Nephron progenitor cell (in vitro differentiated cells): ENCODE results near the gene KDSR.

Experiments
- DNase-seq: peaks from one replicate; pipeline ENCODE4 v3.0.0; 2021
- H3K27ac Mint-ChIP-seq: 2 replicates; pipeline ENCODE4 v1.8.0; 2021; ENCODE audit warnings: mild to moderate bottlenecking, moderate library complexity, mixed read lengths
- H3K27me3 Mint-ChIP-seq: 2 replicates; pipeline ENCODE4 v1.8.0; 2021; ENCODE audit warnings: mild to moderate bottlenecking, low read depth, mixed read lengths; ENCODE audit not compliant: poor library complexity
- H3K36me3 Mint-ChIP-seq: 2 replicates; pipeline ENCODE4 v1.8.0; 2021; ENCODE audit warnings: low read depth, mixed read lengths
- H3K4me1 Mint-ChIP-seq: 2 replicates; pipeline ENCODE4 v1.8.0; 2021; ENCODE audit warnings: mixed read lengths
- H3K4me3 Mint-ChIP-seq: 2 replicates; pipeline ENCODE4 v1.8.0; 2021; ENCODE audit warnings: mild to moderate bottlenecking, moderate library complexity, mixed read lengths
- H3K9me3 Mint-ChIP-seq: 2 replicates; pipeline ENCODE4 v1.8.0; 2021; ENCODE audit warnings: mild to moderate bottlenecking, moderate library complexity, mixed read lengths
- TF ChIP-seq, protein P1 (sequence below): fragments of 200-600 bp; sonication (generic); IDR thresholded peaks from 2 replicates; pipeline ENCODE4 v1.5.0; 2021; ENCODE audit warnings: antibody characterized with exemption

Gene KDSR

DNA sequence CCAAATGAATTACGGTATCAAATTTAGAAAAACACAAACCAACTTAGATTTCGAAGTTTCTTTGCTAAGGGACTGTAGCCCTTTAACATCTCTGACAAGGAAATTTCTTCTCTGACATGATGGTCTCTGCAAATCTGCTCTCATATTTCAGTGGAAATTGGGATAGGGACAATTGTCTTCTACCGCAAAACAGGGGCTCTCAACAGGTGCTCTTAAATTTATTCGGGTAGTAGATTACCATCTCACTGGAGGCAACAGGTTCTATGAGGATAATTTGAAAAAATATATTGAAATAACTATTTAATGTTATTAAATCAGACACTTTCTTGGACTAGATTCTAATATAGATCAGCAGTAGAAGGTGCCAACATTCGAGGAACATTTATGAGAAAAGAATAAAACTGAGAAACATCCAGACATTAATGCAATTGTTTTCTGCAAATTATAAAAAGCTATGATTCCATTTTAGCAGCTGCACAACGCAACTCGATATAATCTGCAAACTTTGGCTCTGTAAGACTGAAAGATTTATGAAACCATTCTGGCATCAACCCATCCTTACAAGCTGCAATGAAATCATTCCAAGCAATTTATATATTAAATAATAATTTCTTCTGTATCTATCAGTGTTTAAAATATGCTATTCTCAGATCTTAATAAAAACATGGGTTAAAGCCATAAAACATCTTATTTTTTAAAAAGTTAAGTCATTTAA is 37.4 kb downstream of the KDSR start:
- no peak for DNase-seq
- Mint-ChIP-seq H3K36me3 (peaks cover 38% of the 10 kb centered on the region), H3K9me3 (no peaks in the 10 kb centered on the region), H3K4me3 (no peak overlapping the region), H3K27ac (no peak overlapping the region), H3K27me3 (peaks cover 6% of the 10 kb centered on the region), H3K4me1 (no peaks in the 10 kb centered on the region)
- TF ChIP-seq, protein P1, sequence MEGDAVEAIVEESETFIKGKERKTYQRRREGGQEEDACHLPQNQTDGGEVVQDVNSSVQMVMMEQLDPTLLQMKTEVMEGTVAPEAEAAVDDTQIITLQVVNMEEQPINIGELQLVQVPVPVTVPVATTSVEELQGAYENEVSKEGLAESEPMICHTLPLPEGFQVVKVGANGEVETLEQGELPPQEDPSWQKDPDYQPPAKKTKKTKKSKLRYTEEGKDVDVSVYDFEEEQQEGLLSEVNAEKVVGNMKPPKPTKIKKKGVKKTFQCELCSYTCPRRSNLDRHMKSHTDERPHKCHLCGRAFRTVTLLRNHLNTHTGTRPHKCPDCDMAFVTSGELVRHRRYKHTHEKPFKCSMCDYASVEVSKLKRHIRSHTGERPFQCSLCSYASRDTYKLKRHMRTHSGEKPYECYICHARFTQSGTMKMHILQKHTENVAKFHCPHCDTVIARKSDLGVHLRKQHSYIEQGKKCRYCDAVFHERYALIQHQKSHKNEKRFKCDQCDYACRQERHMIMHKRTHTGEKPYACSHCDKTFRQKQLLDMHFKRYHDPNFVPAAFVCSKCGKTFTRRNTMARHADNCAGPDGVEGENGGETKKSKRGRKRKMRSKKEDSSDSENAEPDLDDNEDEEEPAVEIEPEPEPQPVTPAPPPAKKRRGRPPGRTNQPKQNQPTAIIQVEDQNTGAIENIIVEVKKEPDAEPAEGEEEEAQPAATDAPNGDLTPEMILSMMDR = no peak

DNA sequence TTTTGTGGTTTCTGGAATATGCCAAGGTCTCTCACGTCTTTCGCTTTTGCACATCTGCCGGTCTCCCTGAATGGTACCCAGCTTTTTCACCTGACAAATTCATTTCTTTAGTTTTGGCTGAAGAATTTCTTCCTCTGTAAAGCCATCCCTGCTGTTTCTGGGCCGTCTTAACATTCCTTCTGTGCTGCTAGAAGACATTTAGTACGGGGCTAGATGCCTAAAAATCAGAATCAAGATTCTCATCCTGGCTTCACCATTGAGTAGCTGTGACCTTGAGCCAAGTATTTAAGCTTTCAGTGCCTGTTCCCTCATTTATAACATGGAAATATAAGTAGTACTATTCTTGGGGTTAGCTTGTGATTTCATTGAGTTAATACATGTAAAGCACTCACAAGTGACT is 41.0 kb downstream of the KDSR start:
- no peak for DNase-seq
- Mint-ChIP-seq H3K27ac (no peak overlapping the region), H3K27me3 (peaks cover 8% of the 10 kb centered on the region), H3K4me3 (no peak overlapping the region), H3K36me3 (peaks cover 7% of the 10 kb centered on the region), H3K4me1 (peaks cover 18% of the 10 kb centered on the region), H3K9me3 (no peaks in the 10 kb centered on the region)
- TF ChIP-seq, protein P1 = no peak

DNA sequence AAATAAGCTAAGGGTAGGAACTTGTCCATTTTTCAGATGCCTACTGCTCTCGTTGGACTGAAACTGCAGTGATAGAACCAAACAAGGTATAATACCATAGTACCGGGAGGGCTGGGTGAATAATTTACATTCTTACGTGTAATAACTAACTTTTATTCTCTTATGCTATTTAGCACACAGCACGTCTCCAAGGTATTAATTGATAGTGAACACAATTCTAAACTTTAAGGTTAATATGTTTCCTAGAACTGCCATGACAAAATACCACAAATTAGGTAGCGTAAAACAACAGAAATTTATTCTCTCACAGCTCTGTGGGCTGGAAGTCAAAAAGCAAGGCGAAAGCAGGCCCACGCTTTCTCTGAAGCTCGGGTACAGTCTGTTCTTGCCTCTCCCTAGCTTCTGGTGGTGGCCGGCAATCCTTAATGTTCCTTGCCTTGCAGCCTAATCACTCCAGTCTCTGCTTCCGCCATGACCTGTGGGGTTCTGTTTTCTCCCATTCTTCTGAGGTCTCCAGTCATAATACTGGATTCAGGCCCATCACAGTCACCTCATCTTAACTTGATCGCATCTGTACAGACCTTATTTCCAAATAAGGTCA is 41.8 kb downstream of the KDSR start:
- peaks cover 2% of the 10 kb centered on the region for H3K36me3 Mint-ChIP-seq
- H3K4me3 Mint-ChIP-seq = no peak overlapping the region
- peaks cover 8% of the 10 kb centered on the region for H3K27me3 Mint-ChIP-seq
- H3K4me1 Mint-ChIP-seq = peaks cover 22% of the 10 kb centered on the region
- H3K9me3 Mint-ChIP-seq = no peaks in the 10 kb centered on the region
- no peak overlapping the region for H3K27ac Mint-ChIP-seq
- TF ChIP-seq, protein P1 = no peak
- no peak for DNase-seq

DNA sequence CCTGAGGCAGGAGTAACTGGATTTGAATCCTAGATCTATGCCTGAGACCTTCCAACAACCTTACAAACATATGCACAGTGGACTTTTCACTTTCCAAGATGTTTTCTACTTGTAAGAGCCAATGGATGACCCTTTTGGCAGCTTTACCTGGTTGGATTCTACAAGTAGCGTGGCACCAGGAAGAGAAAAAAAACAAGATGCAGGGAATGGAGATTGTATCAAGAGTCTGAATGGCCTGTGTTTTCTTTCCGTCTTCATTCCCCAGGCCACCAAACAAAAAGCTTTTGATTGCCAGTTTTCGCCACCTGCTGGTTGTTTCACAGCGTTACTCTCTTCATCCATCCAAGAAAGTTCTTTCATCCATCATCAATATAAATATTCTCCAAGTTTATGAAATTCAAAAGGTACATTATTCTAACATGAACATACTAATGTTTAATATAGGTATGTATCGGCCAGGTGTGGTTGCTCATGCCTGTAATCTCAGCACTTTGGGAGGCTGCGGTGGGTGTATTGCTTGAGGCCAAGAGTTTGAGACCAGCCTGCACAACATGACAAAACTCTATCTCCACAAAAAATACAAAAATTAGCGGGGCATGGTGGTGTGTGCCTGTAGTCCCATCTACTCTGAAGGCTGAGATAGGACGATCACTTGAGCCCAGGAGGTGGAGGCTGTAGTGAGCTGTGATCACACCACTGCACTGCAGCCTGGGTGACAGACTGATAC is 43.9 kb downstream of the KDSR start:
- Mint-ChIP-seq H3K36me3 (no peaks in the 10 kb centered on the region), H3K27me3 (peaks cover 21% of the 10 kb centered on the region), H3K4me3 (no peak overlapping the region), H3K9me3 (no peaks in the 10 kb centered on the region), H3K4me1 (peaks cover 35% of the 10 kb centered on the region), H3K27ac (no peak overlapping the region)
- TF ChIP-seq, protein P1 = peak; percentile 77
- peak; percentile 46 for DNase-seq

DNA sequence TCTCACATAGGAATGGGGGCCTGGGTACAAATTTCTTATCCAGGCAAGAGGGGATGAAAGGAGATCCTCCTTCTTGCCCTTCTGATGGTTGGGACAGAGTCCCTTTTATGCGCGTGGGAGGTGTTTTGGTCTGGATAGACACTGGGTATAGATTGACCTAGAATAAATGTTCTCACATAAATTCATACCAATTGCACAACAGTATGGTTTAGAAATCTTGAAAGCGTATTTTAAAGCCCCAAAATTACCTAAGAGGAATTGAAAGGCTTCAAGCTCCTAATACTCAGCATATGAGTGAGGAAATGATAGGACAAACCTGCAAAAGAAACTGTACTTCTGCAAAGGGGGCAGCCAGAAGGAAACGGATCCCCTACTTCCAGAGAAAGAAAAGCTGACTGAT is 44.8 kb downstream of the KDSR start:
- Mint-ChIP-seq H3K9me3 (no peaks in the 10 kb centered on the region), H3K4me1 (peaks cover 44% of the 10 kb centered on the region), H3K27me3 (peaks cover 30% of the 10 kb centered on the region), H3K27ac (no peak overlapping the region), H3K36me3 (no peaks in the 10 kb centered on the region), H3K4me3 (peak overlapping the region; percentile 30)
- TF ChIP-seq, protein P1 = no peak
- no peak for DNase-seq
